ENCODE measurements around the gene ASCC3.

- TF ChIP-seq CTCF (IDR thresholded peaks at IDR 0.05) (no peak), ZFX (IDR thresholded peaks at IDR 0.05; ENCODE audit: borderline replicate concordance) (no peak)
These were observed 366.5 kb downstream of the ASCC3 start for GRCh38 chr6:100514660-100515059.

Measured in 22Rv1 (cell line).